Upper lobe of left lung (tissue), 4 donors: ENCODE measurements around the gene N4BP2.

ENCODE experiments used
- CTCF ChIP-seq, 6 experiments: fragments of 450-650 bp in 4 of 6; fragments of 200-600 bp in 2 of 6; sonication (generic) in 2 of 6; IDR thresholded peaks; one replicate each; pipeline ENCODE4 v1.5.1; 2016 to 2019; ENCODE audit warnings: antibody characterized with exemption in 6 of 6
- EP300 ChIP-seq, 4 donors: sonication (generic); formaldehyde crosslinking; IDR thresholded peaks; one replicate each; pipeline ENCODE4 v1.5.1; 2017; ENCODE audit warnings: antibody characterized with exemption in 4 of 4, control low read depth in 2 of 4
- POLR2A ChIP-seq, 4 donors: fragments of 450-650 bp; IDR thresholded peaks; one replicate each; pipeline ENCODE4 v1.5.1; 2016 to 2017; ENCODE audit warnings: antibody characterized with exemption in 4 of 4, mild to moderate bottlenecking in 2 of 4
- POLR2AphosphoS5 ChIP-seq, 2 donors: sonication (generic); formaldehyde crosslinking; IDR thresholded peaks; one replicate each; pipeline ENCODE4 v1.5.1; 2017; ENCODE audit warnings: antibody characterized with exemption in 2 of 2

- TF ChIP-seq CTCF (IDR thresholded peaks at IDR 0.05) = no peak
- no peak for TF ChIP-seq POLR2AphosphoS5 (IDR thresholded peaks at IDR 0.05)
- no peak for TF ChIP-seq POLR2A (IDR thresholded peaks at IDR 0.05)
- TF ChIP-seq EP300 (IDR thresholded peaks at IDR 0.05) = no peak
Observed at GRCh38 chr4:40196272-40196671, 139.6 kb downstream of the N4BP2 start.
